GM12878 (cell line): ENCODE data around the gene ZC3H10. TPM values are rescaled to one million over a fixed set of nuclear protein-coding genes. Genes with fewer than 3 reads are reported as not detected.
A peak's percentile ranks its signal among the peaks of the same experiment; 100 is the strongest.

Experiments
- ASH2L ChIP-seq: fragments of 300-600, 200-600 bp; sonication (generic); IDR thresholded peaks from 2 replicates; pipeline ENCODE4 v1.6.1; 2017; ENCODE audit warnings: low read depth, mild to moderate bottlenecking, borderline replicate concordance
- BCL3 ChIP-seq: IDR thresholded peaks from 2 replicates; pipeline ENCODE4 v1.6.1; 2011; ENCODE audit warnings: borderline replicate concordance, low read depth, mild to moderate bottlenecking, moderate library complexity, low read length; ENCODE audit not compliant: insufficient read depth, poor library complexity, severe bottlenecking
- FOS ChIP-seq: IDR thresholded peaks from 3 replicates; pipeline ENCODE4 v1.6.1; 2011; ENCODE audit warnings: borderline replicate concordance; ENCODE audit not compliant: insufficient read length; ENCODE audit errors: extremely low read depth
- FOXM1 ChIP-seq: IDR thresholded peaks from 2 replicates; pipeline ENCODE4 v1.6.1; 2012; ENCODE audit warnings: low read depth, mild to moderate bottlenecking, inconsistent platforms, low read length, moderate library complexity
- MEF2B ChIP-seq: fragments of 450-650 bp; IDR thresholded peaks from 2 replicates; pipeline ENCODE4 v1.6.1; 2018; ENCODE audit warnings: mild to moderate bottlenecking, moderate library complexity; ENCODE audit not compliant: partially characterized antibody, poor library complexity, severe bottlenecking
- NR2C1 ChIP-seq: fragments of 450-650 bp; IDR thresholded peaks from 2 replicates; pipeline ENCODE4 v1.6.1; 2017; ENCODE audit warnings: antibody characterized with exemption, mild to moderate bottlenecking, moderate library complexity
- RCOR1 ChIP-seq: conservative IDR thresholded peaks from 2 replicates; pipeline ENCODE4 v1.6.1; 2012; ENCODE audit warnings: low read depth, low read length, improper control_type of control experiment
- RFX5 ChIP-seq: IDR thresholded peaks from 2 replicates; pipeline ENCODE4 v1.6.1; 2011; ENCODE audit warnings: low read depth, low read length, improper control_type of control experiment
- RUNX3 ChIP-seq: IDR thresholded peaks from 2 replicates; pipeline ENCODE4 v1.6.1; 2012; ENCODE audit warnings: low read length, inconsistent platforms
- SPI1 ChIP-seq: IDR thresholded peaks from 2 replicates; pipeline ENCODE4 v1.6.1; 2011; ENCODE audit warnings: low read depth, mild to moderate bottlenecking, low read length, moderate library complexity, borderline replicate concordance; ENCODE audit not compliant: insufficient read depth
- TAF1 ChIP-seq: IDR thresholded peaks from 2 replicates; pipeline ENCODE4 v1.6.1; 2011; ENCODE audit warnings: mild to moderate bottlenecking, low read depth, low read length, borderline replicate concordance
- TCF12 ChIP-seq: IDR thresholded peaks from 2 replicates; pipeline ENCODE4 v1.6.1; 2011; ENCODE audit warnings: low read depth, mild to moderate bottlenecking, low read length
- TCF3 ChIP-seq: IDR thresholded peaks from 2 replicates; pipeline ENCODE4 v1.6.1; 2012; ENCODE audit warnings: low read depth, mild to moderate bottlenecking, low read length, borderline replicate concordance; ENCODE audit not compliant: insufficient read depth
- WRNIP1 ChIP-seq: IDR thresholded peaks from 2 replicates; pipeline ENCODE4 v1.6.1; 2011; ENCODE audit warnings: low read depth, low read length, improper control_type of control experiment, borderline replicate concordance
- ZBTB4 ChIP-seq: fragments of 450-650 bp; formaldehyde crosslinking; IDR thresholded peaks from 2 replicates; pipeline ENCODE4 v1.4.0; 2022; ENCODE audit warnings: mild to moderate bottlenecking, moderate library complexity
- ZNF622 ChIP-seq: fragments of 450-650 bp; IDR thresholded peaks from 2 replicates; pipeline ENCODE4 v1.6.1; 2017; ENCODE audit warnings: mild to moderate bottlenecking, inconsistent platforms
- ZSCAN29 ChIP-seq: fragments of 450-650 bp; IDR thresholded peaks from 2 replicates; pipeline ENCODE4 v1.6.1; 2017; ENCODE audit warnings: mild to moderate bottlenecking, moderate library complexity
- polyA plus RNA-seq, 11 experiments: library from polyadenylated mRNA; depleted of rRNA in 4 of 11; unstranded in 6 of 11; stranded (reverse) in 5 of 11; fragments of >200 nt; fragmentation: Nextera tagmentation in 4 of 11; fragmentation: Illumina TruSeq in 1 of 11; extraction: Ambion mirVana in 4 of 11; extraction: Trizol in 1 of 11; gene quantifications; 1 replicate in 1 of 11; 2 replicates in 10 of 11; pipeline versions ENCODE4 v1.2.1 to v1.2.3, GENCODE V29; 2011 to 2016; ENCODE audit warnings: inconsistent platforms in 2 of 11, missing spikeins in 2 of 11, low read depth in 1 of 11
- total RNA-seq, 4 experiments: library from RNA; depleted of rRNA in 3 of 4; stranded (reverse); fragments of >200 nt in 3 of 4; fragmentation: Illumina TruSeq in 1 of 4; extraction: Trizol in 1 of 4; gene quantifications; 2 replicates each; pipeline versions ENCODE4 v1.2.1 to v1.2.3, GENCODE V29; 2013 to 2021
- TF ChIP-seq, protein P1 (sequence below): IDR thresholded peaks from 2 replicates; pipeline ENCODE4 v1.6.1; 2011; ENCODE audit warnings: borderline replicate concordance, low read depth, mild to moderate bottlenecking, moderate library complexity, mixed read lengths, low read length; ENCODE audit not compliant: insufficient read depth; ENCODE audit errors: extremely low read length
- TF ChIP-seq, protein P2 (sequence below): IDR thresholded peaks from 2 replicates; pipeline ENCODE4 v1.6.1; 2011; ENCODE audit warnings: low read depth, low read length, improper control_type of control experiment, borderline replicate concordance

ZC3H10 gene
- total and polyA plus RNA-seq, 10 of the 15 experiments (the other 5 are each of a cell fraction or from before 2014, with no cell fraction given), result 0.56 to 6.4 (median 3.7) TPM

DNA sequence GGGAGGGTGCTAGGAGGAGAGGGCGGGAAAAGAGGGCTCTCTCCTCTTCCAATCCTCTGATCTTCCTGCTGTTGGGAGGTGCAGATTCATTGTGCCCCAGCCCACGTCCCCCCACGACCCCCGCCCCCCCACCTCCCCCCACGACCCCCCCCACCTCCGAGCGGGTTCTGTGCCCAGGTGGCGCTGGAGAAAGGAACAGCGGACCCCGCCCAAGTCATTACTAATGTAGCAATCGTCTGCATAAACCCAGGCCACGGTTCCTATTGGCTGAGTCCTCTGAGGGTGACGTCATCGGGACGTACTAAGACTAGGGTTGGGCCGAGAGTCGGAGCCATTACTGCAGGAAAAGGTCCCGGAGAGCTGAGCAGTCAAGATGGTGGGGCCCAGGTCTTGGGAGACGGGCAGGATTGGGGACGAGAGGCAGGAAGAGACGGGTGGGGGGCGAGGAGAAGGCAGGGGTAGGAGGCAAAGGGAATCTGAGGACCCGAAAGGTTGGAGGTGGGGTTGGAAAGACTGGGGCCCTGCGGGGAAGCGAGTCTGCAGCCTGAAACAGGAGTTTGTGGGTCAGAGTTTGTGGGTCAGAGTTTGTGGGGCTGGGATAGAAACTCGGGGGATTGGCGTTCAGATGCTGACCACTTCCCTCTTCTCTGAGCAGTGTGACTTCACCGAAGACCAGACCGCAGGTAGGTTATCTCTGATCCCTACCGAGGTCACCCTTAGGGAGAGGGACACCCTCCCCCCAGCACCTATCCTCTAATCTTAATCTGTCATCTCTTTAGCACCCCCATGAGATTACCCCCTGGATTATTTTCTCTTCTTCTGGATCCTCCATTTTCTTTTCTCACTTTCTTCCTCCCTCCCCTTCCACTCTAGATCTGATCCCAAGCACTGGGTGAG lies 40.2 kb downstream of the ZC3H10 start, which contains the start of gene MYL6 (continued):
- no peak for TF ChIP-seq RCOR1
- peak; percentile 85 for TF ChIP-seq RFX5
- peak; percentile 83 for TF ChIP-seq RUNX3
- no peak for TF ChIP-seq FOS
- peak; percentile 88 for TF ChIP-seq SPI1
- peak; percentile 89 for TF ChIP-seq TAF1
- TF ChIP-seq, protein P1, sequence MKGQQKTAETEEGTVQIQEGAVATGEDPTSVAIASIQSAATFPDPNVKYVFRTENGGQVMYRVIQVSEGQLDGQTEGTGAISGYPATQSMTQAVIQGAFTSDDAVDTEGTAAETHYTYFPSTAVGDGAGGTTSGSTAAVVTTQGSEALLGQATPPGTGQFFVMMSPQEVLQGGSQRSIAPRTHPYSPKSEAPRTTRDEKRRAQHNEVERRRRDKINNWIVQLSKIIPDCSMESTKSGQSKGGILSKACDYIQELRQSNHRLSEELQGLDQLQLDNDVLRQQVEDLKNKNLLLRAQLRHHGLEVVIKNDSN, result no peak
- peak; percentile 62; the same call in 1 of the 2 replicates for TF ChIP-seq ZSCAN29
- TF ChIP-seq FOXM1, result no peak
- TF ChIP-seq TCF3, result peak; percentile 82; the same call in 1 of the 2 replicates
- no peak for TF ChIP-seq MEF2B
- no peak for TF ChIP-seq WRNIP1
- peak; percentile 50; the same call in 1 of the 2 replicates for TF ChIP-seq TCF12
- TF ChIP-seq BCL3, result peak; percentile 56
- peak; percentile 90 for TF ChIP-seq ZBTB4 (CRISPR knock-in tag)
- no peak for TF ChIP-seq ASH2L
- TF ChIP-seq, protein P2, sequence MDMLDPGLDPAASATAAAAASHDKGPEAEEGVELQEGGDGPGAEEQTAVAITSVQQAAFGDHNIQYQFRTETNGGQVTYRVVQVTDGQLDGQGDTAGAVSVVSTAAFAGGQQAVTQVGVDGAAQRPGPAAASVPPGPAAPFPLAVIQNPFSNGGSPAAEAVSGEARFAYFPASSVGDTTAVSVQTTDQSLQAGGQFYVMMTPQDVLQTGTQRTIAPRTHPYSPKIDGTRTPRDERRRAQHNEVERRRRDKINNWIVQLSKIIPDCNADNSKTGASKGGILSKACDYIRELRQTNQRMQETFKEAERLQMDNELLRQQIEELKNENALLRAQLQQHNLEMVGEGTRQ, result no peak
- no peak for TF ChIP-seq ZNF622
- TF ChIP-seq NR2C1, result peak; percentile 82
